ENCODE results near the gene BOLA3.

DNA sequence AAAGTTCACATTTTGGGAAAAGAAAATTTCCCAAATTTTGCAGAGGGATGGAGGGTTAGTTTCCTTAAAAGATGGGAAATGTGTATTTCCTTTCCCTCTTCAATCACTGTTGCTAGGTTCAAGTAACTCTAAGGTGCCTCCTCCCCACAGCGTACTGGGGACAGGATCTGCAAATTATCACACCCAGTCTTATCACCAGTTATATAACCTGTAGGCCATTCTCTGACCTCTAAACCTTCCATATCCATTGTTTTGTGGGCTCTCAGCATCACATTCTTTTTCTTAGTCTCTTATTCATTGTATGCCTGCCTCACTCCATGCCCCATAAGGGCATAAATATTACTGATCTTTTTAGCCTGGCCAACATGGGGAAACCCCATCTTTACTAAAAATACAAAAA is 47.1 kb upstream of the BOLA3 start:
- TF ChIP-seq POU2F2 (IDR thresholded peaks at IDR 0.05; ENCODE audit: low read depth, low read length) (no peak), PAX5 (IDR thresholded peaks at IDR 0.05; ENCODE audit: insufficient read depth, low read length, severe bottlenecking) (no peak), POLR2A (IDR thresholded peaks at IDR 0.05; ENCODE audit: low read depth, low read length) (no peak), POLR2AphosphoS5 (IDR thresholded peaks at IDR 0.05; ENCODE audit: low read depth, low read length) (no peak), SPI1 (IDR thresholded peaks at IDR 0.05; ENCODE audit: low read depth, low read length) (no peak)
